Stimulated activated CD8-positive, alpha-beta memory T cell treated with anti-CD3 and anti-CD28 coated beads, Interleukin-7, amount 100 ng/mL, for 48 hours (primary cell): ENCODE results near the gene WWP2.
"Not testable (repeated sequence)": the region's sequence is repeated elsewhere in the genome, so short reads cannot be mapped to it uniquely, and the experiment has no call there.

ENCODE experiments used
- DNase-seq, 2 donors: peaks; one replicate each; pipeline ENCODE4 v3.0.0-alpha.2; 2020; ENCODE audit warnings: low read depth in 1 of 2; ENCODE audit errors: extremely low read depth in 1 of 2

Gene WWP2

DNA sequence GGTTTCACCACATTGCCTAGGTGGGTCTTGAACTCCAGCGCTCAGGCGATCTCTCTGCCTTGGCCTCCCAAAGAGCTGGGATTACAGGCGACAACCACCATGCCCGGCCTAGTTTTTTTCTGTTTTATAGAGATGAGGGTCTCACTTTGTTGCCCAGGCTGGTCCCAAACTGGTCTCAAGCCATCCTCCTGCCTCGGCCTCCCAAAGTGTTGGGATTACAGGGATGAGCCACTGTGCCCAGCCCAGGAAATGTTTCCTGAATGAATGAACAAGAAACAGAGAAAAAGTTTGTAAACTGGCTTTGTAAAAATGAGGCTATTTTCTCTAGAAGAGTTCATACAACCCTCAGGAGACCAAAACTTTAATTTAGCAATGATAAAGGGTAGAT is 68.0 kb downstream of the WWP2 start:
- DNase-seq, result no peak

DNA sequence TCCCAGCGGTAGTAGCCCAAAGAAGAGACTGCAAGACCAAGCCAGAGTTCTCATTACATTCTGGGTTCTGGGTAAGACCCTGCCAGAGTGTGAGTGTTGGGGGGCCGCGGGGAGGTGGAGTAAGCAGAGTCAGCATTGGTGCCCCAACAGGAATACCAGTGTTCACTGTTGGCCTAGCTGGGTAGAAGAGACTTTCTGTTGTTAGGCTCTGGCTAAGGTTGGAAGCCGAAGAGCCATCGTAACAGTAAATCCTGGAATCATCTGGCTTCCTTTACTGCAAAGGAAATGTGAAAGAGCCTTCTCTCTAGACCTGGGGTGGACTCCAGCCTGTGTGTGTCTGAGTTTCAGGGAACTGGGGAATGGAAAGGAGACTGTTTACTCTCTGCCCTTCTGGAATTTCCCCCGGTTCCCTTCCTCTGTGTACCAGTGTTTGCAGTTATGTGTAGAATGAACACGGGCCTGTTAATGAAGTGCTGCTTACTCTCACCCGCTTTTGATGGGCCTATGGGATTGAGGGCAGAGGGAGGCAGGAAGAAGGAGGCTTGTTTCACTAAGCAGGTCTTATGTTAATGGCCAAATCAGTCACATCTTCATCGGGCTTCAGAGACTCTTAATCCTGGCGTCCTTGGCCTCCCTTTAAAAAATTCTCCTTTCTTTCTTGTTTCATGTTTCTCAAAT is 68.5 kb downstream of the WWP2 start:
- no peak for DNase-seq

DNA sequence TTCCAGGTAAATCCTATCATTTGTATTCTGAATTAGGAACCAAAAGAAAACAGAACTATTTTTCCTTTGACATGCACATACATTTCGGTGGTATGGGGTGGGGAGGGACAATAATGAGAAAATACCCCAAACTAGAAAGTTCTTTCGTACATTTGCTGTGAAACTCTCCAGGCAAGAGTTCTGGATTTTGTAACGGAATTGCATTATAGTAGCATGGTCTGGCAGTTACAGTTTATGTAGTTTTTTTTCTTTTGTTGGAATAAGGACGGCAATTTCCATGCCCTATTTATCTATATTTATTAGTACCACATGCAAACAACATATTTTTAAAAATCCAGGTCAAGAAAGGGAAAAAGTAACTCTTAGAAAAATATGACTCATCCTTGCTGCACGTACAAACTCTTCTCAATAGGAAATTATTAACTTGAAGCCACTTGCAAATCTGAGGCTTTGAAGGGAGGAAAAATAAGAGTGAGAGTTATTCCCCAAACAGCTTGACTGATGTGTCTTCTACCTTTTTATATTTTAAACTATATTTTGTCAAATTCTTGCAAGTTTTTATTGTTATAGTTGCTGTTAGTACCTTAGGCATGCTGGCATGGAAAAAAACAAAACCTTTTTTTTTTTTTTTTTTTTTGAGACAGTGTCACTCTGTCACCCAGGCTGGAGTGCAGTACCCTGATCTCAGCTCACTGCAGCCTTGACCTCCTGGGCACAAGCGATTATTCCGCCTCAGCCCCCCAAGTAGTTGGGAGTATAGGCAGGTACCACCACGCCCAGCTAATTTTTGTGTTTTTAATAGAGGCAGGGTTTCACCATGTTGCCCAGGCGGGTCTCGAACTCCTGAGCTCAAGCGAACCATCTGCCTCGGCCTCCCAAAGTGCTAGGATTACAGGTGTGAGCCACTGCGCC is 69.3 kb downstream of the WWP2 start:
- DNase-seq, result no peak

DNA sequence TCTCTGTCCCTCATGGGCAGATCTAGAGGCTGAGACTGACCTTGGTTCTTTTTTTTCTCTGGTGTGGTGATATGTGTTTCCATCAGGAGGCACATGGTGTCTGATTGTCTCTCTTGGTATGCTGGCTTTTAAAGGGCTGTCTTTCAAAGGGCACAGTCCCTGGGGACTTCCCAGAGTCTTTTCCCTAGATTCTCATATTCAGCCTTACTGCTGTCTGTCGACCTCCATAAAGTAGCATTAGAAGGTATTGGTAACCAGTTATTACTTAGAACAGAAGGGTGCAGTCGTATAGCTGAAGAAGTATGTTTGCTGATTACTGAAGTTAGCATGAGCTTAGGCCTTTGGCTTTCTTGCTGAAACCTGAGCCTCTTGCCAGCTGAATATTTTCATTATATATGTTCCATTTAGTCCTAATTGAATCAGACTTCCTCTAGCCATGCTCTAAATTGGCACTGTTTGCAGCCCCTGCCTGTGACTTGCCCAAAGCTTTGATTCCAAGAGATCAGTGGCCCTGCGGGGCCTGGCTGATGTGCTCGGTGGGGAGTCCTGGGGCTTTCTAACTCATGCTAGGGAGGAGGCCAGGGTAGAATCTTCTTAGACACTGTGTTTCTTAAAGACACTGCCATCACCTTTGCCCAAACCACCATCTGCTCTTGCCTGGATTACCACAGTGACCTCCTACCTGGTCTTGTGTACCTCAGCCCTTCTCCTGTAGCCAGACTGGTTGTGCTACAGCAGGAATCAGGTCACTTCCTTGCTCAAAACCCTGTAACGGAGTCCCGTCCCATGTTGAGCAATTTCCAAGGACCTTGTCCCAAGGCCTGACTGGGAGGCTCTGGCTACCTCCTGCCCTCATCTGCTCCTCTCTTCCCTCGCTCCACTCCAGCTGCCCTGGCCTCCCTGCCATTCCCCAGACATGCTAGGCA is 71.5 kb downstream of the WWP2 start:
- no peak for DNase-seq

DNA sequence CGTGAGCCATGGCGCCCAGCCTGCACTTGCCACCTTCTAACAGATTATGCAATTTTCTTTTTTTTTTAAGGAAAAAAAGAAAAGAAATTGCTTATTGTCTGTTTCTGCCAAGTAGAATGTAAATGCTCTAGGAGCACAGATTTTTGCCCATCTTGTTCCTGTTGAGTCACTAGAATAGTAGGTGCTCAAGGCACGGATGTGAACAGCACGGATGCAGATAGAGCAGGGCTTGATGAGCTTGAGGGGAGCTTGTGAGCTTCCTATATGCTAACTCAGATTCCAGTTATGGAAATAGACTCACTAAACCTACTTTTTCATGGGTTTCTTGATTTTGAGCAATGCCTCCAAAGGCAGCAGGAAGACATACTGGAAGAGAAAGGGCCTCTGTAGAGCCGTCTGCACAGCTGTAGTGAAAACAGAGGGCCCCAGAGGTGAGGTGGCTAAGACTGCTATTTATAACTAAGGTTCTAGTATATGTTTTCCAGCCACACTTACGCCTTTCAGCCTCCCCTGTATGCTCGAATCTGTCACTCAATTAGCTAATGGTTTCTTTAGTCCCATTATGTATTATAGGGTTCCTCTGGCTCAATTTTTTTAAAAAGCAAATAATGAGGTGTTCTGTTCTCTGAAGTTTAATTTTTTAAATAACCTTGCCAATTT is 72.8 kb downstream of the WWP2 start:
- no peak for DNase-seq

DNA sequence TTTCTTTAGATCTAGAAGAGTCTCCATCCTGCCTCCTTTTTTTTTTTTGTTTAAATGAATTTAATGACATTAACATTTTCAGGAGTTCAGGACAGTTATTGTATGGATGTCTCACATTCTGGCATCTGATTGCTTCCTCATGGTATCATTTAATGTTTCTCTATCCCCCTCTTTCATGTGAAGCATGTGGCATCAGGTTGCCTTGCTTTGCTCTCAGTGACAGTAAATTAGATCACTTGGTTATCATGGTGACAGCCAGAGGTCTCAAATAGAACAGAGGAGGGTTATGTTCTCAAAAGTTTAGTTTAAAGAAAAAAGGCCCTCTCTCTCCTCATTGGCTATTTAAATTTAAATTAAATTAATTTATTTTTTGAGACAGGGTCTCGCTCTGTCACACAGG is 74.1 kb downstream of the WWP2 start:
- no peak for DNase-seq

DNA sequence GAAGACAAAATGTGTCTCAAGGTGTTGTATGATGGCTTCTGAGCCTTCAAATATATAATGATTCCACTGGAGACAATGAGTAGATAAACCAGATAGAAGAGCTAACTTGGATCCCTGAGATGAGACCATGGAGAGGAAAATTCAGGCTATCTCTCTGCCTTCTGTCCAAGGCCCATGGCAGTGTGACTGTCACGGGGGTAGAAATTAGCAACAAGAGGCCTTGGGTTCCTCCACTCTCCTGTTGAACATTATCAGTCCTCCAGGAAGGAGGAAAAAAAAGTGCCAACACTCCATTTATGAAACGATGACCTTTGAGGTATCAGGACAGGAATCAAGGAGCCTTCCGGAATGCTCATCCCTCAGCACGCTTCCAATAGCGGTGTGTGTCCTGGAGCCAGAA is 75.2 kb downstream of the WWP2 start:
- no peak for DNase-seq

DNA sequence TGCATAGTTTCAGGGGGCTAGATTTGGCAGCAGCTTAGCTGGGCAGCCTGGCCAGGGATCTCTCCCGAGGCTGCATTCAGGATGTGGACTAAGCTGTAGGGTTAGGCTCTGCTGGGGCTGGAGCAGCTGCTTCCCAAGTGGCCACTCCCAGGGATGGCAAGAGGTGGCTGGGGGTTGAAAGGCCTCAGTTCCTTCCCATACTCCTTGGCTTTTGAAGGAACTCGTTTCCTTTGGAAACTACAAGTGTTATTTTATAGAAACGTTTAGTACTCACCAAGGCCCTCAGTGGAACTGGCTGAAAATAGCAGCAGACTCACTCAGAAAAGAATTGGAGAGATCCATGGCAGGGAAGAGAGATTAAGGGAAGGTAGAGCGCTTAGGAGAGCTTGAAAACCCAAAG is 76.4 kb downstream of the WWP2 start:
- DNase-seq, result no peak

DNA sequence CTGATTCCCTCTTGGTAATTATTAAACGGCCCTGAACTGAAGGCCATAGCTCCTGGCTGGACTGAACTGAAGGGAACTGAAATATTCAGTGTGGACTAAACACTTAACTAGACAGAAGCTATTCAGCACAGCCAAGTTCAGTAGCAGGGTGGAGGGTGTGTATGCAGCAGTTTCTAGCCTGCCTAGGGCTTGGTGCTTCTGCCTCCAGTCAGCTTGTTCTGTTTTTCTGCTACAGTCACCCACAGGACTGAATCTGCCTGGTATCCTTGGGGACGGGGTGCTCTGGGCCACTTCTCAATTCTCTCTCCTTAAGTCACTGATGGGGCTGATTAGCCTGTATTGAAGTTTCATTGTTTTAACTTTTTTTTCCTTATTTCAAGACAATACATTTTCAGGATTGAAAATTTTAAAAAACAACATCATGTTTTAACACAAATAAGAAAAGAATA is 77.1 kb downstream of the WWP2 start:
- no peak for DNase-seq

DNA sequence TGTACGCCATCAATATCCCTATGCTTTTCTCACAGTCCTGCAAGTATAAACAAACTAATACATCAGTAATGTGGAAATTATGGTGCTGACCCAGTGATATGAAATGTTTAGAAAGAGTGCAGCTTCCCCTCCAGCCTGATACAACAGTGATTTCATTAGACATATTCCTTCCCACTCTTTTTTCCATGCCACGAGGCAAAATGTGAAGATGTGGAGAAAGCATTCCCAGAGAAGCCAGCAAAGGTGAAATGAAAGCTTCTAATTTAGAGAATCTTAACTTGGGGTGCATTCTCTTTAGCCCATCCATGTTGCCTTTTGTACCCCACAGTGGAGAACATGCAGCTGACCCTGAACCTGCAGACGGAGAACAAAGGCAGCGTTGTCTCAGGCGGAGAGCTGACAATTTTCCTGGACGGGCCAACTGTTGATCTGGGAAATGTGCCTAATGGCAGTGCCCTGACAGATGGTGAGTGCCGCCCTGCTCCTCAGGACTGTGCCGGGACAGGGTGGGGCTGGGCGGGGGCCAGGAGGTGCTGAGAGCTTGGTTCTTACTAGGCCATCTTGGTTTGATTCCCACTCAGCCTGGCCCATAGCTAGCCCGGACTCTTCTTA is 77.8 kb downstream of the WWP2 start:
- no peak for DNase-seq

DNA sequence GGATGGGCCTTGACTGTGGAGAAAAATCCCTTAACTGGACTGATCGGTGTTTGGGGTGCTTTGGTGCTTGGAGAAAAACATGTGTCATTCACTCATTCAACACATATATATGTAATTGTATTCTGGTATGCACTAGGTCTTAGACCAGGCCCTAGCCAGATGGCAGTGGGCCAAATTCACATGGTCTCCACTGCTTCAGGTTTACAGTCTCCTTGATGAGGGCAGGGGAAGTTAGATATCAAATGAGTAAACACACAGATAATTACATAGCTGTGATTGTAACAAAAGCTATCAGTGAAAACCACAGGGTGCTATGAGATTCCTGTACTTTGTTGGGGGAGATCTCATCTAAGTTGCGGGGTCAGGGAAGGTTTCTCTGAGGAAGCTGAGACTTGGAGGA is 78.8 kb downstream of the WWP2 start:
- DNase-seq, result no peak

DNA sequence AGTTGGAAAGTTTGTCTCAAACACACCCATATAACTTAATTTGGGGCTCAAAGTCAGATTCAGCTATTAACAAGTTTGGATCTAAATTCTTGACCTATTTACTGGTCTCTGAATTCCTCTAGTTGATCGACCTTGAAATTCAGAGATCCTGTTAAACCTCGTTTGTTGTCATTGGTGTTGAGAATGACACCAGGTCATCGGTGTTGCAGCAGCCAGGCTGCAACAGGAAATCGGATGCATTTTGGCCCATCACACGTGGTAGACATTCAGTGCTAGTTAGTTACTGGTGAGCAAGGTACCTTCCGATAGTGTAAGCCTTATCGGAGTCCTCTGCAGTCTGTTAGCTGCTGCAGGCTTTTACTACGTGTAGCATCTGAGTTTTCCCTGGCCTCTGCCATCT is 82.3 kb downstream of the WWP2 start:
- DNase-seq, result no peak

DNA sequence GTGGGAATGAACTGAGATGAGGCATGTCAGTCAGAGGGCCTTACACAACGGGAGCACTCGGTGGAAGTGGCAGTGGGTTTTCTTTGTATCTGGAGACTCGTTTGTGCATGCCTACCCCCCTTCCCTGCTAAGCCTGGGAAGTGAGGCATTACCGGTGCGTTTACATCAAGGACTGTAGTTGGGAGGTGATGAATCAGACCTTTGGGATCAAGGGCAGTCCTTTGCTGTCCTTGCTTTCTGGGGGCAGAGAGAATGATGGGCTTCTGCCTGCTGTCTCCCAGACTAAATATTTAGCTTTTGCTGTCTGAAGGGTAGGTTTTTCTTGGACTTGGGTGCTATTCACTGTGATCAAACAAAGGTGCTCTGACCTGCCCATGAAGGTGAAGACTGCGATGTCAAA is 83.0 kb downstream of the WWP2 start:
- DNase-seq, result no peak

DNA sequence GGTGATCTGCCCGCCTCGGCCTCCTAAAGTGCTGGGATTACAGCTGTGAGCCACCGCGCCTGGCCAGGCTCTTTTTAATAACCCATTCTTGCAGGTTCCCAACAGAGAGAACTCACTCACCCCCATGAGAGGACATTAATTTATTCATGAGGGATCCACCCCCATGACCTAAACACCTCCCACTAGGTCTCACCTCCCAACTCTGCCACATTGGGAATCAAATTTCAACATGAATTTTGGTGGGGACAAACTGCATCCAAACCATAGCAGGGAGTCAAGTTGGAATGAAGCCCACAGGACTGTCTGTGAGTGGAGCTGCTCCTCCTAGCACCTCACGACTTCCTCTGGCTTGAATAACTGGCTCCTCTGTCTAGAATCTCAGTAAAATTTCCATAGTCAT is 85.5 kb downstream of the WWP2 start:
- no peak for DNase-seq

DNA sequence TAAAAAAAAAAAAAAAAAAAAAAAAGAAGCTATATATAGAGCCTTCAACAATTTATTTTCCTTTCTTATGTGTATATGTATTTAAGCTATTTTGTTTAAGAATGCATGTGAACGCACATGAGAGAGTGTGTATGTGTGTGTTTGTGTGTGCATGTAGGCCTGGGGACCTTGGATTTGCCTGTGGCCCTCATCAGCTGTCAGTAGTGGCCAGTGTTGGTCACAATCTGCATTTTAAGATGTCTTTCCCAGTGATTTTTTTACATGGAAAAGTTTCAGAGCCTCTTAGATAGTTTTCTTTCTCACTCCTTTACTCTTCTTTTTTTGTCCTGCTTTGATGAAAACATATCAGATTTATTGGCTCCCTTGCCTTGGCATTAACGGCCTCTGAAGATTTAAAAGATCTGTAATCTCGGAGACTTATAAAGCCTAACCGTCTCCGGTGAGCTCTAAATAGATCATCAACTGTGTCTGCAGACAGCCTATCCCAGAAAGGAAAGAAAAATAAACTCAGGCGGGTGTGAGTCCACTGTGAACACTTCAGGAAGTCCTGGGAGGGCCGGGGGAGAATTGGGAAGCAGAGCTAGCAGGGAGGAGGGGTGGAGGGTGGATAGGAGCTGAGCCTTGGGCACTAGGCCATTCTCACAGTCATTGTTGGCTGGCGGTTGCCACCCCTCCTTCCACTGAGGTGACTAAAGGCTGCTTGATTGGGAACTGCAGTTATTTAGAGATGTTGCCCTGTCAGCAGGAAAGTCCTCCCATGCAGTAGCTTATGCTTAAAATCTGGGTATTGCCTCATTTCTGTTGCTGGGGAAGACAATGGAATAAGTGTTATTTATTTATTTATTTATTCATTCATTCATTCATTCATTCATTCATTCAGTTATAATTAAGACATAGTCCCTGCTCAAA is 86.8 kb downstream of the WWP2 start:
- no peak for DNase-seq

DNA sequence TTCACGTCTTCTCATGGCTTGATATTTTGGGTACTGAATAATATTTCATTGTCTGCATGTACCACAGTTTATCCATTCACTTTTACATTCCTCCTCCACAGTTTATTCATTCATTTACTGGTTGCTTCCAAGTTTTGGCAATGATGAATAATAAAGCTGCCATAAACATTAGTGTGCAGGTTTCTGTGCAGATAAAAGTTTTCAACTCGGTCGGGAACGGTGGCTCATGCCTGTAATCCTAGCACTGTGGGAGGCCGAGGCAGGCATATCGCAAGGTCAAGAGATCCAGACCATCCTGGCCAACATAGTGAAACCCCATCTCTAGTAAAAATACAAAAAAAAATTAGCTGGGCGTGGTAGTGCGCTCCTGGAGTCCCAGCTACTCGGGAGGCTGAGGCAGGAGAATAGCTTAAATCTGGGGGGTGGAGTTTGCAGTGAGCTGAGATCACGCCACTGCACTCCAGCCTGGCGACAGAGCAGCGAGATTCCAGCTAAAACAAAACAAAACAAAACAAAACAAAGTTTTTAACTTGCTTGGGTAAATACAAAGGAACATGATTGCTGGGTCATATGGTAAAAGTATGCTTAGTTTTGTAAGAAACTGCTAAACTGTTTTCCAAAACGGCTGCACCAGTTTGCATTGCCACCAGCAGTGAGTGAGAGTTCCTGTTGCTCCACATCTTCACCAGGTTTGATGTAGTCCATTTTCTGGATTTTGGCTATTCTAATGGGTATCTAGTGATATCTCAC is 89.5 kb downstream of the WWP2 start:
- DNase-seq, result no peak

DNA sequence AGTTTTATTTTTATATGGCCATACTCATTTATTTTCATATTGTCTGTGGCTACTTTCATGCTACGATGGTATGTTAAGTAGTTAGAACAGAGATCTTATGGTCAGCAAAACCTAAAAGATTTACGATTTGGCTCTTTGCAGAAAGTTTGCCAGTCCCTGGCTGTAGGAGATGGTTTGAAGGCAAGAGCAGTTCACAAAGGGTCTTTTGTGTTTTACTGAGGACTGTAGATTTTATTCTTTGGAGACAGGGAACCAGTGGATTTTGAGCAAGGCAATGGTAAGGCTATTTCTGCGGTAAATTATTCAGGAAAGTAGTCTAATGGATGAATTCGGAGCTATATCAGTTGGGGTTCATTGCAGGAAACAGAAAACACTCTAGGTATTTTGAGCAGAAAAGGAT is 90.7 kb downstream of the WWP2 start:
- no peak for DNase-seq

DNA sequence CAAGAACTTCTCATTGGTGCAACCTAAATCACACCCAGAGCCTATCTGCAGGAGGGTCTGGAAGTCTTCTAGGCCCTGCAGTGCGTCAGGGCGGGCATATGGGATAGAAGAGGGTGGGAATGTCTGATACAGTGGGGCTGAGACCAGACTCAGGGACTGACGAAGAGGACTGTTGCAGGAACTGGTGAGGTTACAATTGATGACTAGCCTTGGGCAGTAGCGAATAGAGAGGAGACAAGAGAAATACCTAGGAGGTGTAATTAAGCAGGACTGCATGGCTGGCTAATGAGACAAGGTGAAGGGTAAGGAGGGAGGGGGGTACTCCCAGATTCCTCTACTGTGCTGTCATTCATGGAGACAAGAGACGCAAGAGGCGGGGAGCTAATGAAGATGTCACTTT is 91.3 kb downstream of the WWP2 start:
- DNase-seq, result no peak

DNA sequence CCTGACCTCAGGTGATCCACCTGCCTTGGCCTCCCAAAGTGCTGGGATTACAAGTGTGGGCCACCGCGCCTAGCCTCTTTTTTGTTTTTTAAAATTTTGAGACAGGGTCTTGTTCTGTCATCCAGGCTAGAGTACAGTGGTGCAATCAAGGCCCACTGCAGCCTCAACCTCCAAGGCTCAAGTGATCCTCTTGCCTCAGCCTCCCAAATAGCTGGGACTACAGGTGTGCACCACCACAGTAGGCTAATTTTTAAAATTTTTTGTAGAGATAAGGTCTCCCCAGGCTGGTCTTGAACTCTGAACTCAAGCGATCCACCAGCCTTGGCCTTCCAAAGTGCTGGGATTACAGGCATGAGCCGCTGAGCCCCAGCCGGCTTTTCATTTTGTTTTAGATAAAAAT is 92.6 kb downstream of the WWP2 start:
- not testable (repeated sequence) for DNase-seq
